Pons (tissue), 1 donor: ENCODE results near the gene ZBTB17.
A peak's percentile ranks its signal among the peaks of the same experiment; 100 is the strongest.
"Not testable (repeated sequence)": the region's sequence is repeated elsewhere in the genome, so short reads cannot be mapped to it uniquely, and the experiment has no call there.

Experiments used
- DNase-seq: peaks from one replicate; pipeline ENCODE4 v3.0.0-alpha.2; 2016; ENCODE audit warnings: low spot score

ZBTB17 gene

GRCh38 chr1:15935056-15935950 lies 40.6 kb downstream of the ZBTB17 start:
- no peak for DNase-seq

GRCh38 chr1:15934211-15935055 lies 41.5 kb downstream of the ZBTB17 start:
- no peak for DNase-seq

- no peak for DNase-seq
Measured at GRCh38 chr1:15933684-15934083, 42.2 kb downstream of the ZBTB17 start.

- no peak for DNase-seq
Measured at GRCh38 chr1:15932612-15933011, 43.3 kb downstream of the ZBTB17 start.

GRCh38 chr1:15931884-15932283 lies 44.0 kb downstream of the ZBTB17 start:
- DNase-seq = no peak

- no peak for DNase-seq
Measured at GRCh38 chr1:15931401-15931800, 44.5 kb downstream of the ZBTB17 start.

- peak; percentile 32 for DNase-seq
Measured at GRCh38 chr1:15928971-15929965, 46.6 kb downstream of the ZBTB17 start.

- DNase-seq = not testable (repeated sequence)
Measured at GRCh38 chr1:15926448-15926847, 49.5 kb downstream of the ZBTB17 start.

- no peak for DNase-seq
Measured at GRCh38 chr1:15923241-15923640, 52.7 kb downstream of the ZBTB17 start.

GRCh38 chr1:15918962-15919715 lies 56.8 kb downstream of the ZBTB17 start:
- no peak for DNase-seq

- DNase-seq = no peak
Measured at GRCh38 chr1:15916916-15917315, 59.0 kb downstream of the ZBTB17 start.

GRCh38 chr1:15916417-15916816 lies 59.5 kb downstream of the ZBTB17 start:
- DNase-seq = no peak

GRCh38 chr1:15915991-15916390 lies 59.9 kb downstream of the ZBTB17 start:
- no peak for DNase-seq

GRCh38 chr1:15913607-15914006 lies 62.3 kb downstream of the ZBTB17 start:
- DNase-seq = not testable (repeated sequence)

- DNase-seq = no peak
Measured at GRCh38 chr1:15911927-15912326, 64.0 kb downstream of the ZBTB17 start.

- no peak for DNase-seq
Measured at GRCh38 chr1:15911141-15911540, 64.8 kb downstream of the ZBTB17 start.

GRCh38 chr1:15908597-15908996 lies 67.3 kb downstream of the ZBTB17 start:
- no peak for DNase-seq

- no peak for DNase-seq
Measured at GRCh38 chr1:15902882-15903281, 73.0 kb downstream of the ZBTB17 start.

- peak; percentile 32 for DNase-seq
Measured at GRCh38 chr1:15900662-15901279, 75.1 kb downstream of the ZBTB17 start.

- DNase-seq = no peak
Measured at GRCh38 chr1:15899266-15899665, 76.6 kb downstream of the ZBTB17 start.
